Measurements from ENCODE around the gene FASTKD2.

DNA sequence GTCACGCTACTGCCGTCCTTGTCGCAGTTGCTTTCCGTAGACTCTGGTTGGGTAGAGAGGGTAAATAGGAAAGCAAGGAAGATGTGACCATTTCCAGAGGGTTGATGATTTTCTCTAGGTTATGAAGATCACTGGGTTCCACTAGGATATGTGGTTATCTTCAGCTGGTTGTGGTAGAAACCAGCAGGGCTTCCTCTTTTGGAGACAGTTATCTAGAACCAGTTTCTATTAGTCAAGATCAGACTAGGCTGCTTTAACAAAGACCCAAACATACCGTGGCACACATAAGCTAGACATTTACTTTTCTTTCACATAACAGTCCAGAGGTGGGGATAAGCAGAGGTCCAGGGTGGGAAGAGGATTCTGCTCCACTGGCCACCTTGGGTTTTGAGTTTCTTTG is 59.6 kb downstream of the FASTKD2 start:
- TF ChIP-seq CTCF (IDR thresholded peaks at IDR 0.05): no peak
- no peak for TF ChIP-seq ZFX (IDR thresholded peaks at IDR 0.05; ENCODE audit: borderline replicate concordance)

Data from 22Rv1 (cell line).